Stimulated activated CD4-positive, alpha-beta T cell treated with anti-CD3 and anti-CD28 coated beads, Interleukin-4, amount 100 ng/mL, for 24 hours (primary cell): ENCODE measurements around the gene ENTREP1.
"Not testable (repeated sequence)": the region's sequence is repeated elsewhere in the genome, so short reads cannot be mapped to it uniquely, and the experiment has no call there.

Experiments
- DNase-seq: peaks from one replicate; pipeline ENCODE4 v3.0.0-alpha.2; 2020

The ENTREP1 gene

DNA sequence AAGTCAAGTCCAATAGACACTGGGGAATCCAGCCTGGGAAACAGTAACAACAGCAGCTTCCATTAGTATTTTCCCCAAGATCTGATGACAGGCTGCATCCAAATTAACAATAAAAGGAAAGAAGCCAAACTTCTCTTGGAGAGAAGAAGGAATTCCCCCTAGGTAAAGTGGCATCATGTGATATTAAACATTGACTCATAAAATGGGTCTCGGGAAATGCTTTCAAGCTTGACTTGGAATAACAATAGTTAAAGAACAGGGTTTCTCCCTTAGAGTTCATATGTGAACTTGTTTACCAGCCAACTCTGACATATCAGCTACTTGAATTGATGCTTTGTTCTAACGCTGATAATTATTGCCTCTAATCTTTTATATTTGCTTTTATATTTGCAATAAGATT, 45.4 kb downstream of the ENTREP1 start:
- DNase-seq, result no peak

DNA sequence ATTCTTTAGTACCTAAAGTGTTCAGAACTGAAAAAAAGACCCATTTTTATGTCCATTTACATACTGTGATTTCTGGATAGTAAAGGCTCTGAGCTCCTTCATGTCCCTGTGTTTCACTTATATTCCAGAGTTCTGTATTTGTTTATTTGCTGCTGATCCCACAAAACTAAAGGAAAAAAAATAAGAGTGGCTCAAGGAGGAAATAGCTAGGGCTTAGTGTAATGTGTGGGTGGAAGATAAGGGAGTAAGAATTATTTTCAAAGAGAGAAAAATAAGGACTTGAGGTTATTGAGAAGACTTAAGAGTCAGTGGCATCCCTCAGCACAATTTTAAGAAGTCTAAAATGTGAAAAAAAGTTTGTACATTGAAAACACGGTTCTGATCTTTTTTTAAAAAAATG, 46.0 kb downstream of the ENTREP1 start:
- DNase-seq, result no peak

DNA sequence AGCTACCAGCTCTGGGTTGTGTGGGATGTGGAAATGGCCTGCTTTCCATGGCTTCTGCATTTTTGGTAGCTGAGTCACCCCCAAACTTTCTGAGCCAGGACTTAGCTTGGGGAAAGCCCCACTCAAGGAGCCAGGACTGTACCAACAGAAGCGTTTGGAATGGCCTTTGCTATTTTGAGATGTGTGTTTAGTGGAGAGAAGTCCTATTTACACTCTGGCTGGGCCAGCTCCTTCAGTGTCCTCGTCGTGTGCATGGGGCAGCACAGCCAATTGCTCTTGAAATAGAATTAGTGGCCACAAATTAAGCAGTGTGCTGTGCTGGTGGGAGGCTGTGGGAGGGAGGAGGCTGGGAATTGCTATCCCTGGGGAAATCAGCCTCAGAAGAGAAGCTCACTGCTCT, 51.6 kb downstream of the ENTREP1 start:
- DNase-seq, result no peak

DNA sequence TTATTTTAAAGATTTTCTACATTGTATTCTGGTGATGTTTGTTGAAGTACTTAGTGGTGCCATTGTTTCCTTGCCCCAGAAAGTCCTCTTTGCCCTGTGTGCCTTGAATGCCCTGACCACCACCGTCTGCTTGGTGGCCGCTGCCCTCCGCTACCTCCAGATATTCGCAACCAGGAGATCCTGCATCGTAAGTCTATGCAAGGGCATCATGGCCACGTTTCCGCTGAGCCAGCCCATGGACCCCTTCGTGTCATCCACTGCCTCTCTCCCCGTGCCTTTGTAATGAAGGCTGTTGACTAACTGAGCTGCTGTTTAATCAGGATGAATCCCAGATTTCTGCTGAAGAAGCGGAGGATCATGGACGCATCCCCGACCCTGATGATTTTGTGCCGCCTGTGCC, 52.3 kb downstream of the ENTREP1 start:
- no peak for DNase-seq

DNA sequence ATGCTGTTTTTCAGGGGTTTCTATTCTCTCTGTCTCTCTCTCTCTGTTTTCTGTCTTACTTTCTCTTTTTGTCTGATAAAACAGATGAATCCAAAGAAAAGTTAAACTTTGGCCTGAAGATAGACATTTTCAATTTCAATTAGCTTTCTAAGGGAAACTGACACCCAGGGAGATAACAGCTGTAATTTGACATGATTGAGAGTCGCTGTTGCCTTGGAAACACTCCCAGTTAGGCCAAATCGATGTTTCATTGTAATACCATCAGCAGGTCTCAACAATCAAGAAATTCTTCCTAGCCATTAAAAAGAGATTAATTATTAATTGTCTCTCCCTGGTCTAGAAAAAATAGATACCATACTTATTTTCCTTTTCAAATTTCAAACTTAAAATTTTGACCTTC, 53.0 kb downstream of the ENTREP1 start:
- DNase-seq, result no peak

DNA sequence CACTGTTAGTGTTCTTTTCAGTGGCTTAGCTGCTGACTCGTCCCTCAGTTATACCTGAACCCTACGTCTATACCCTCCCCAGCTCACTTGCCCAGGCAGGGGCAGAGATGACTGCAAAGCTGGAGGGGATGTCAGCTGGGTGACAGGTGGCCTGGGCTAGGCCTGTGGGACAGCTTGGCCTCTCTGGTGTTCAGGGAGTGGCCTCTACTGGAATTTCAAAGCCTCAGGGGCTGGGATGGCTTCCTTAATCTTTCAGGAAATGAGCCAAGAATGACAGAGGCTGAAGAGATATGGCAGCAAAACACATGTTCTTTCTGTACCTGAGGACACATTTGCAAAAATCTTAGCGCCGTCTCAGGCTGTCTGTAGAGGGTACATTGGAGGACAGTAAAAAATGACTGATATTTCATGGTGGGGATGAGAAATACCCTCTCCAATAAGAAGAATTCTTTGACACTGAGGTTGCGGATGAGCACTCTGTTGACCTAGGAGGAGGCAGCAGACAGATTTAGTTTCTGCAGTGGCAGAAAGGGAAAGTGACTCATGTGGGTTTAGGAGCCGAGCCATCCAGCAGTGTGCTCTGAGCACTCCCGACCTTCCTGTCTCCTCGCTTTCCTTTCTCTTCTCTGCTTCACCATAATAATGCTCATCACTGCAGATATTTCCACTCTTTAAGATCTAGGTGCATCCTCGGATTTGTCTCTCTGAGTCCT, 54.4 kb downstream of the ENTREP1 start:
- no peak for DNase-seq

DNA sequence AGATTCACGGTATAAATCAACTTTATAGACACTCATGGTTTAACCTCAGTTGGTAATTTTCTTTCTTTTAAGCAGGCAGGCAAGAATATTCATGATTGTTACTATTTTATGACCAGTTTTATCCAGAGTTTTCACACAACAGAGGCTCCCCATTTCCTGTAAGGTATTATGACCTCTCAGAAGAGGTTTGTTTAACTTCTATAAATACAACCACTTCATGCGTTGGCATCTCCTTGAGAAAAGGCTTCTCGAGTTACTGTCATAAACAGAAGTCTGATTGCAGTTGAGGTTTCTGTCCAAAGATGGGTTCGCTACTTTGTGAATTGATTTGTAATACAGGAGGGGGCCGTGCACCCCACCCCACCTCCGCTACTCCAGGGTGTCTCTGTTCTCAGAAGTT, 55.3 kb downstream of the ENTREP1 start:
- DNase-seq, result no peak

DNA sequence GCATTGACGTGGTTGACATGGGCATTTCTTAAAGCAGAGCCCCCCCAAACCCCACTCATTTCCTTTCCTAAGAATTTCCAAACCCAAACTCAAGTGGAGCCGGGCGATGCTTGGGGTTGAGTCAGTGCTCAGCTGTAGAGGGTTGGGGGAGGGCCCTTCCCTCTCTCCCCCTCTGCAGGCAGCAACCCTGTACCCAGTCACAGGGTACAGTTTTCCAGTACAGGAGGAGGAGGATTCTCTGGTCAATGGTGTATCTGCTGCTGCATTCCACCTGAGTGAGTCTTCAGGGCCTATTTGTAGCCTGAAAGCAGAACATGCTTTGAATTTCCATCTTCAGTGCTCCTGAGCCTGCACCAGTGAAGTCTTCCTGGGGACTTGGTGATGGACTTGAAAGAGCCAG, 55.8 kb downstream of the ENTREP1 start:
- no peak for DNase-seq

DNA sequence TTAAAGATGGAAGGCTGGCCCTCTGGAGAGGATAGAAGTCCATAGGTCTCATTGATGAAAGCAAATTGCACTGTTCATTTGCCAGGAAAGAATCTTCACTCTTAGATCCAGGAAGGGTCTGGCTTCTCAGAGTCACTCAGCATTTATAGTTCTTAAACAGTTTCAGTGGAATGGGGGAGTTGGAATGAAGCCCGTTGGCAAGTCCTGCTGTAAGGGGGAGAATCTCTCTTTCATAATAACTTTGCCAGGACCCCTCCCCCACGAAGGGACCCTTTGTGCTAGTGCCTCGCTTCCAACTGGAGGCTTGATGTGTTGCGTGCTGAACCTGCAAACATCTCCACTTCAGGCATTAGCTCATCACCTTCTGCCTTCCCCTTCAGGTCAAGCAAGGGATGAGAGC, 57.1 kb downstream of the ENTREP1 start:
- DNase-seq, result no peak

DNA sequence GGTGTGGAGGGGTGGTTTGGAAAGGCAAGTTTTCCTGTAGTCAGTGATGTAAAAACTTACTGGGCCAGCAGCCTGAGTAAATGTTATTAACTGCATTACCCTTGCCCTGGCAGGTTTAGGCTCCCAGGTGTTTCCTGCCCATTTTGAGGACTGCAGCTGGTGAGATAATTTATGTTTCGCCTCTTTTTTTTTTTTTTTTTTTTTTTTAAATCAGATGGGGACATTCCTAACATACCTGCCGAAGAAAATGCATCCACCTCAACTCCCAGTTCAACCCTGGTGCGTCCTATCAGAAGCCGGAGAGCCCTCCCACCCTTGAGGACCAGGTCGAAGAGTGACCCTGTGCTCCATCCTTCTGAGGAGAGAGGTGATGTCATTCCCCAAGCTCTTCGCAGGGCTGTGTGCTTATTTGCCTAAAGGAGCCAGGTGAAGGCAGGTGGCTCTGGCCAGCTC, 60.6 kb downstream of the ENTREP1 start:
- no peak for DNase-seq

DNA sequence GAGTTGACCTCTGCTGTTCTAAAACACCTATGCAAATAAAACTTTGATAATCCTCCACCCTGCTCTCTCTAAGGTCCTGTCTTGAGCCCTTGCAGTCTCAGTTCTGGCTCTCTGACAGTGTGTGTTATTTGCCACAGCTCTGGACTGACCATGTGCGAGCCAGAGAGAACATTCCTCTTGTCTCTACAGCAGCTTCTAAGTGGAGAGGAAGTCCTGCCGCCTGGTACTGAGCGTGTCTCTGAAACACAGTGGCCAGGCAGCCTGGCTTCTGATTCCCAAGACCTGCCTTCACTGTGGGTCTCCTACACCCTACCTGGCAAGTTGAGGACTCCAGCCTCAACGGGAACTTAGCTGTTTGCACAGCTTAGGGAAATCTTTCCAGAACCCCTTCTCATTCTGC, 61.6 kb downstream of the ENTREP1 start:
- no peak for DNase-seq

DNA sequence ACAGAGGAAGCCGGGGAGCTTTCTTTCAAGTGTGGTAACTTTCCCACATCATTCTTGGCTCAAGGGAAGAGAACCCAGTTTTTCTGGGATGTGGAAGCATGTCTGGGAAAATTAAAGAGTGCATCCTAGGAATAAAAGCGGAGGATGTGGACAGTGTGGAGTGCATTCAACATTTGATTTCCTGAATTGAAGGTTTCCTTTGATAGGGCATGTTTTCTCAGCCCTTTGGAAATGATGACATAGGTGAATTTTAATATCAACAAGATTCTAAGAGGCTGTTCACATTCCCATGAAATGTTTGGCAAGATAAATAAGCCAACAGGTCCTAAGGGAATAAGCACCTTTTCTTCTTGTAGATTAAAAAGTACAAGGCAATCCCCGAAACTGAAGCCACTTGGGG, 63.6 kb downstream of the ENTREP1 start:
- DNase-seq, result no peak

DNA sequence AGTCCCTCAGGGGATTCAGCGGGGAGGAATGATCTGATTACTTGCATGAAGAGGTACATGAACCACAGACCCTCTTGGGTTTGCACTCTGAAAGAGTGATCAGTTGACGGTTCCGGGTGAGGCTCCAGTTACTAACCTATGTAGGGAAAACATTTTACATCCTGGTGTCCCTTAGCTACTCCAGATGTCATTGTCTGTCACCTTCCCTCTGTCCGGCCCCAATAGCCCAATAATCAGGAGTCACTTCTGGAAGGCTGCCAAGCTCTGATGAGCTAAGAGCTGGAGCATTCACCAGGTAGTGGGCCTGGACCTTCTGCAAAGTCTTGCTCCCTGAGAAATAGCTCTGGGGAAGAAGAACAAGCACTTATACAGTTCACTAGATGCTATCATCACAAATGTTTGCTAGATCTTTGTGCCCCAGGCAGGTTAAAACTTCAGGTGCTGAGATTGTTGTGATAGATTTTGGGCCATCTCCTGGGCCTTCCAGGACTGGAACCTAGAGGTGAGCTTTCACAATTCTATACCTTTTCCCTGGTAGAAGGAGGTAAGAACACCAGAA, 64.5 kb downstream of the ENTREP1 start:
- DNase-seq, result no peak

DNA sequence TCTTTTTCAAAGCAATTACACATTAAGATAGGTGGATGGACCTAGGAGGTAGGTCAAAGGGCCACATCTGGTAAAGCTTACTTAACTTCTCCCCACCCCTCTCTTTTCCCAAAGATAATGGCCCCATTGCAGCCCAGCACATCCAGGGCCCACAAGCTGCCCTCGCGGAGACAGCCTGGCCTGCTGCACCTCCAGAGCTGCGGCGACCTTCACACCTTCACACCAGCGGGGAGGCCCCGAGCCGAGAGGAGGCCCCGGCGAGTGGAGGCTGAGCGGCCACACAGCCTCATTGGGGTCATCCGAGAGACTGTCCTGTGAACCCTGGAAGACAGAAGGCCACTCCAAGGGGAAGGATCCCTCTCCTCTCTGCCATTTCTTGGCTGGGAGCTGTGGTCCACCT, 66.5 kb downstream of the ENTREP1 start:
- no peak for DNase-seq

DNA sequence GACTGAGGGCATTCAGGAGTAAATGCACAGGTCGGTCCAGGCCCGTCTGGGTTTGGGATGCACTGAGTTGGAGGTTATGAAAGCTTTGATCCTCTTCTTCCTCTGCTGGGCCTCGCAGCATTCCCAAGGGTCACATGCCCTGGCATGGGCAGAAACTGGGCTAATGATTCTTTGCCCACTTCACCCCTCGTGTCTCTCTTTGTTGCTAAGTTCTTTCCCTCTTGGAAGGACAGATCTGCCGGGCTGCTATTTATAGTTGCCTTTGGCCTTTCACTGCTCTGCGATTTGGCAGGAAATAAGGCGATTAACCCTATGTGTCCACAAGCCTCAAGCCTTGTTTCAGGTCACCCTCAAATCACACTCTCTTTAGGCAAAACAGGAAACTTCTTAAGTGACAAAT, 66.9 kb downstream of the ENTREP1 start:
- DNase-seq, result no peak

DNA sequence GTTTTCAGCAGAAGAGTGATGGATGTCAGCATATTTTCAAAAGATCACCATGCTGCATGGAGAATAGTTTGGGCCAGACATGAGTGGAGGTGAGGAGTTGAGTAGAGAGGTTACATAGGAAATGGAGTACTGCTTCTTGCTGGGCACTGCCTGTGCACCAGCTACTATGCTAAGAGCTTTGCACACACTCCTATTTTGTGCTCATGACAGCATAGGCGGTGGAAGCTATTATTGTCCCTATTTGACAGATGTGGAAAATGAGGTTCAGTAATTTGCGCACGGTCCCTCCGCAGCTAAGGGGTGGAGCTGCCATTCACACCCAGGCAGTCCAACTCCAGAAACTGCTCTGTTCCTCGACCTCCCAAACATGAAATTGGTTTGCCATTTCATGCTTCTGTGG, 67.8 kb downstream of the ENTREP1 start:
- no peak for DNase-seq

DNA sequence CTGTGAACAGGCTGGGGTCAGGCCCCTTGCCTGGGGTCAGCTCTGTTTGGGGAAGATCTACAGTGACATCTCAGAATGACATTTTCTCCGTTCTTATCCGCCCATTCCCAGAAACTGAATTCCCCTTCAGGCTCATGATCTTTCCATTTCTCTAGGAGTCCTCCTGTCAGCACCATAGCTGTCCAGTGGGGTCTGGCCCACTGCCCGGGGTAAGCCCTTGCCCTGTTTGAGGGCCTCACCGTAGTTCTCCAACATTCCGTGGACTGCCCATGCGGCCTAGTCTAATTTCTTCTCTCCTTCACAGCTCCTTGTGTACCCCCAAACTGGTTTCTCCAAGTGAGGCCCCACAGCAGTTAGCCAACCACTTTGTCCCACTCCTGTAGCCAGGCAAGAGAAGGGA, 68.4 kb downstream of the ENTREP1 start:
- no peak for DNase-seq

DNA sequence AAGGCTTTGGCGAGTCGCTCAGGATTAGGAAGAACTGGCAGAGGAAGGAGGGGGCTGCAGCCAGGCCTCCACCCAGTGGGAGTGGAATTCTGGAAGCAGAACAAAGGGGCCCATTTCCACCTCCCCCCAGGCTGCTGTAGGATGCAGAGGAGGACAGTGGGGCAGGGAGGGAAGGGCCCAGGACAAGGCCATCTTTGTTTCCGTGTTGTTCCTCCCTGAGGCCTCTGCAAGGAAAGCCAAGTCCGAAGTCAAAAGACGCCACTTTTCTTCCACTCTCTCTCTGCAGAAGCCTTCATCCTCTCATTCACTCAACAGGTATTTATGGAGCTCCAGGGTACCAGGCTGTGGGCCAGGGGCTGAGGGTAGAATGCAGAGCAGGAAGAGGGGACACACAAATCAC, 70.7 kb downstream of the ENTREP1 start:
- no peak for DNase-seq

DNA sequence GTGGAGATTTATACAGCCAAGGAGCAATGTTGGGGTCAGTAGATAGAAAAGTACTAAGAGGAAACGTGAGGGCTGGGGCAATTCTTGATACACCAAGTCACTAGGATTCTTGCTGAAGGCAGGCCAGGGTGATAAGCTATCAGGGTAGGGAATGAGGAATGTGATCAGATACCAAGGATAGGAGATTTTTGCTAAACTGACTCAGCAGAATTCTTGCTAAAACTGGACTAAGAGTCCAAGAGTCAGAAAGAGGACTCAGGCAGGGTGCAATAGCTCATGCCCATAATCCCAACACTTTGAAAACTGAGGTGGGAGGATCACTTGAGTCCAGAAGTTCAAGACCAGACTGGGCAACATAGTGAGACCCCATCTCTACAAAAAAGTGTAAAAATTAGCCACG, 71.7 kb downstream of the ENTREP1 start:
- DNase-seq, result no peak

DNA sequence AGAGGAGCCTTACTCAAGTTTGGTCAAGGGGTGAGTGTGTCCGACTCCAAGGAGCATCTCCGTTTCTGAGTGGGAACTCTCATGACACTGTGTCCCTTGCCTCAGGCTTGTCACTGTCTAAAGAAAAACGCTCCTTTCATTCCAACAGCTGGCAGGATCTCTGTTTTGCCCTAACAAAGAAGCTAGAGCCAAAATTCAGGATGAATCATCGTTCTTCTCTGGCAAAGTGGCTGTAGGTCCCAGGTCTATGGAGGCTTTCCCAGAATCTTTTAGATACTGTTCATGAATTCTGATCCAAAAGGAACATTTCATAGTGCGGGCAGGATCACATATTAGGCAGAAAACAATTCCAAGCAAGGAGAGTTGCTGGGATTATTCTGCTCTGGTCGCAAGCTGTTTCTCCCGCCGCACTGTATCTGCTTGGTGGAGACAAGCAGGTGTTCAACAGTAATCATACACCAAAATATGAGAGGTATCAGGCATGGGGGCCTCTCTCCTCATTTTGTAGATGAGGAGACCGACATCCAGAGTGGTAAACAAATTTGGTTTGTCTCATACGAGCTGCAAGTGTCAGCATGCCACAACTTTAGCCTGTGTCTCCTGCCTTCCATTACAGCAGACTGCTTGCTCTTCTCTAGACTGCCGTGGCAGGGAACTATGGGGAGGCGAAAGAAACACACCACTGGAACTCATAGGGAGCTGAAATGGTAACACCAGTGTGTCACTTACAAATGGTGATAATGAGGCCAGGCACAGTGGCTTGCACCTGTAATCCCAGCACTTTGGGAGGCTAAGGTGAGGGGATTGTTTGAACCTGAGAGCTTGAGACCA, 72.6 kb downstream of the ENTREP1 start:
- DNase-seq, result no peak

DNA sequence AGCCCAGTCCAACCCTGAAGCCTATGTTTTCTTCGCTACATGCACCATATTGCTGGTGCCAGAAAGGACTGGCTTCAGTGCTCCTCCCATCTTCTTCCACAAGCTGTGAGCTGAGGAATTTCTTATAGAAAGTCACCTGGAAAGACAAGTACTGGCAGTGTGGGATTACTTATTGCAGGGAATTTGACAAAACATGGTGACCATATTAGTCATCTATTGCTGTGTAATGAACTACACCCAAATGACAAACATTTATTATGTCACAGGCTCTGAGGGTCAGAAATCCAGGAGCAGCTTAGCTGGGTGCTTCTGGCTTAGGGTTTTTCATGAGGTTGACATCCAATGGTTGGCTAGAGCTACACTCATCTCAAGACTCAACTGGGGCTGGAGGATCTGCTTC, 75.5 kb downstream of the ENTREP1 start:
- DNase-seq, result no peak

DNA sequence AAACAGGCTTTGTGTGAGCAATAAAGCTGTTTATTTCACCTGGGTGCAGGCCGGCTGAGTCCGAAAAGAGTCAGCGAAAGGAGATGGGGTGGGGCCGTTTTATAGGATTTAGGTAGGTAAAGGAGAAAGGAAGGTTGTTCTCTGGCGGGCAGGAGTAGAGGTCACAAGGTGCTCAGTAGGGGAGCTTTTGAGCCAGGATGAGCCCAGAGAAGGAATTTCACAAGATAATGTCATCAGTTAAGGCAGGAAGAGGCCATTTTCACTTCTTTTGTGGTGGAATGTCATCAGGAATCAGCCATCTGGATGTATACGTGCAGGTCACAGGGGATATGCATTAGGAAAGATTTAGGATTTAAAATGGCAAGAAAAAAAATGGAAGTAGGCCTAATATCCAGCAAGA, 84.9 kb downstream of the ENTREP1 start:
- DNase-seq, result not testable (repeated sequence)

DNA sequence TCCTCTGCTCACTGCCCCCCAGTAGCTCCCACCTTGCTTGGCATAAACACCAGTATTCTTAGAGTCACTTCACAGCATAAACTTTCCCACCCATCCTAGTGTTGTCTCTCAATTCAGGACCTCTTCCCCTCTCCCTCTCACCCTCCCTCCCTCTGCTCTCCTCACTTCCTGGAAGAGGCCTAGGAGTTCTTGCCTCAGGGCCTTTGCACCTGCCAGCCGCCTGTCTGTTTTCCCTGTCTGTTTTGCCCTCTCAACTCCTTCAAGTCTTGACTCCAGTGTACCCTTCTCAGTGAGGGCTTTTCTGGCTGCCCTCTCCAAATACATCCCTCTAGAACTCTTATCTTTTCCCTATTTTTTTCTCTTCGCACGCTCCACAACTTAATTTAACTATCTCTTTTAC, 86.2 kb downstream of the ENTREP1 start:
- DNase-seq, result no peak
